ENCODE measurements around the gene PRR7.

The PRR7 gene

DNA sequence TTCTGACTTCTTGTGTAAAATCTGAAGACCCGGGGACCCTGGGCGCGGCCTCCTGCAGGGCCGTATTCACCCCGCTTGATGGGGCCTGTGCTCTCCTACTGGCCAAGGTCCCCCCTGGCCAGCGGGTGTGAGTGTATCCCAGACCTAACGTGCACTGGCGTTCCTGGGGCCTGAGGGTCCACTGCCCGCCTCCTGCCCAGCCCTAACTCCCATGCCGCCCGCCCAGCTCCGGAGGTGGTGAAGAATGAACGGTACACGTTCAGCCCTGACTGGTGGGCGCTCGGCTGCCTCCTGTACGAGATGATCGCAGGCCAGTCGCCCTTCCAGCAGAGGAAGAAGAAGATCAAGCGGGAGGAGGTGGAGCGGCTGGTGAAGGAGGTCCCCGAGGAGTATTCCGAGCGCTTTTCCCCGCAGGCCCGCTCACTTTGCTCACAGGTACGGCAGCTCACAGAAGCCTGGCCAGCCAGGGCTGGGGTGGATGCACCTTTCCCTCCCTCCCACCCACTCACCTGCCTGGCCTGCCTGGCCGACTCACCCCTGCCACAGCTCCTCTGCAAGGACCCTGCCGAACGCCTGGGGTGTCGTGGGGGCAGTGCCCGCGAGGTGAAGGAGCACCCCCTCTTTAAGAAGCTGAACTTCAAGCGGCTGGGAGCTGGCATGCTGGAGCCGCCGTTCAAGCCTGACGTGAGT lies 10.6 kb upstream of the PRR7 start:
- DNase-seq = no peak

DNA sequence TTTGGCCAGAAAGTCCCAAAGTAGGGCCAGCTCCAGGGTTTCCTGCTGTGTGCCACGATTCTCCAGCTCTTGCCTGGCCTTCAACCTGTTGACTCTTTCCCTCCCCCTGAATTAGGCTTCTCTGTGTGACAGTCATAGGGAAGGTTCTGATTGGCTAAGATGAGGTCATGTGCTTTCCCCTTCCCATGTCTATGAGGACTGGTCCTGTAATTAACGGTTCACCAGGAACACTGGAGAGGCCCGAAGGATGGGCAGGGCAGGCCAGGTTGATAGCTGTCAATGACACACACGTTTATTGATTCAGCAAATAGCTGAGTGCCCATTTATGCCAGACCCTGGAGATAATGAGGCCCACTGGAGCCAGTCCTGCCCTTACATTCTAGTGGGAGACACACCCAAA lies 9.0 kb upstream of the PRR7 start:
- DNase-seq = no peak

DNA sequence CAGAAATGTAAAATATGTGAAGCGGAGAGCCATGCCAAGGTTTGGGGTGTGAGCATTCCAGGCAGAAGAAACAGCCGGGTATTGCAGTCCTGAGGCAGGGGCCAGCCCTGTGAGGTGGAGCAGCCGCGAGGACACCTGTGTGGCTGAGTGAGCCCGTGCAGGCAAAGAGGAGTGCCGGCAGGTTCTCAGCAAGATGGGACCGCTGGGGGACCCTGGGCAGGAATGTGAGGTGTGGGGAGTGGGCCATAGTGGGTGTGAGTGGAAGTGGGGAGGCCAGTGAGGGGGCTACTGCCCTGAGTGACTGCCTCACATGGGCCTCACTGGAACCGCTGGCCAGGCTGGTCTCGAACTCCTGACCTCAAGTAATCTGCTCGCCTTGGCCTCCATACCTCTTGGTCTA lies 8.1 kb upstream of the PRR7 start:
- no peak for DNase-seq

GRCh38 chr5:177439518-177440053 lies 7.0 kb upstream of the PRR7 start:
- DNase-seq = no peak

GRCh38 chr5:177440211-177440989 lies 6.2 kb upstream of the PRR7 start:
- no peak for DNase-seq

DNA sequence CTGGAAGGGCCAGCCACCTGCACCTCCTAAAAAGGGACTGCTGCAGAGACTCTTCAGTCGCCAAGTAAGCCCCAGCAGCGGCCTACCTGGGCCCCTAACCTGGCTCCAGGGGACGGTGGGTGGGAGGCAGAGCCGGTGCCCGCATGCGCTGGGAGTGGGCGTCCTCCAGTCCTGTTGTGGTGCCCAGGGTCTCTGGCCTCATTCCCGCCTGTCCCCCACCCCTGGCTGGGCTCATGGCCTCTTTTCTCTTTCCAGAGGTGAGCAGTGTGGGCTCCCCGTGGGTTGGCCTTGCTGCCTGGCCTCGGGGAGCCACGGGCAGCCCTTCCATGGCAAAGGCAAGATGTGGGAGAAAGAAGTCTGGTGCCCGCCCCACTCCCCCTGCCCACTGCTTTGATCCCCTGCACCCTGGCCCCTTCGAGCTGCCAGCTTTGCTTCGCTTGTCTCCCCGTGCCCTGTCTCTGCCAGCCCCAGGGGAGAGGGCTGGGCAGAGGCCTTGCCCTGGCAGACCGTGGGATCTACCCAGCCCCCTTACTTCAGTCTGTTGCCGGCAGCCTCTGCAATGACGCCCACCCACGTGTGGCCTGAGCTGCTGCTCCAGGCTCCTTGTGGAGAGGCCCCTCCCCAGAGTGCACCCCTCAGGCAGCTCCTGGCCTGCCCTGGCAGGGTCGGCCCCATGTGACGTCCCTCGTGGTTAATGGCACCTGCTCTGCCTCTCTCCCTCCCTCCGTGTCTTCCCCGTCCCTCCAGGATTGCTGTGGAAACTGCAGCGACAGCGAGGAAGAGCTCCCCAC lies 5.4 kb upstream of the PRR7 start:
- no peak for DNase-seq

- DNase-seq = no peak
Measured at GRCh38 chr5:177442066-177442826, 4.4 kb upstream of the PRR7 start.

DNA sequence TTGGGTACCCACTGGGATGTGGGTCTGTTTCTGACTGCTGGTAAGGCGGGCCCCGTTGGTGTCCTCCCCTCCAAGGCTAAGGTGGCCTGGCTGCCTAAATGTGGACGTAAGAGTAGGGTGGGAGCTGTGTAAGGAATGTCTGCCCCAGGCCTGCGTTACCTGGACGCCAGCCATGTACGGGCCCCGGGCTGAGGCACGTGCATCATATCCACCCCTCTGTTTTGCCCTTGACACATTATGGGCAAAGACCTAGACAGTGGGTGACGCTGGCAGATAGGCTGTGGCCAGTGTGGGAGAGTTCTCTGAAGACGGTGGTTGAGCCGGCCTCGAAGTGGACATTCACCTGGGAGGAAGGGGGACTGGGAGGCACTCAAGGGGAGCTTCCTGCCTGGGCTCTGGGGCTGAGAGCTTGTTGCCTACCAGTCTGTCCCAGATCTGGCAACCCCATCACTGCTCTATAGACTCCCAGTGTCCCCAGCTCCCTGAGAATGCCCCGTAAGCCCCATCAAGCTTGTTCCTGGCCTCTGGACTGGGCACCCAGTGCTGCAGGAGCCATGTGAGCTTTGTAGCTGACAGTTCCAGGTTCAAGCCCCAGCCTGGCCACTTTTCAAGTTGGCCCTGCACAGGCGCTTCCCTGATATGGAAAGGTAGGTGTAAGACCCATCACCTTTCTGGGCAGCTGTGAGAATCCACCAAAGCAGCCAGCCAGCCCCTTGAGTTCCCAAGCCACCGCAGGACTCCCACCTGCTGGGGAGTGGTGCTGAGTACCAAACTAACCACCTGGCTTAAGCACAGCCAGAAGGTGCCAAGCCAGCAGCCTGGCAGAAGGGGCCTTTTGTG lies 3.2 kb upstream of the PRR7 start:
- no peak for DNase-seq

DNA sequence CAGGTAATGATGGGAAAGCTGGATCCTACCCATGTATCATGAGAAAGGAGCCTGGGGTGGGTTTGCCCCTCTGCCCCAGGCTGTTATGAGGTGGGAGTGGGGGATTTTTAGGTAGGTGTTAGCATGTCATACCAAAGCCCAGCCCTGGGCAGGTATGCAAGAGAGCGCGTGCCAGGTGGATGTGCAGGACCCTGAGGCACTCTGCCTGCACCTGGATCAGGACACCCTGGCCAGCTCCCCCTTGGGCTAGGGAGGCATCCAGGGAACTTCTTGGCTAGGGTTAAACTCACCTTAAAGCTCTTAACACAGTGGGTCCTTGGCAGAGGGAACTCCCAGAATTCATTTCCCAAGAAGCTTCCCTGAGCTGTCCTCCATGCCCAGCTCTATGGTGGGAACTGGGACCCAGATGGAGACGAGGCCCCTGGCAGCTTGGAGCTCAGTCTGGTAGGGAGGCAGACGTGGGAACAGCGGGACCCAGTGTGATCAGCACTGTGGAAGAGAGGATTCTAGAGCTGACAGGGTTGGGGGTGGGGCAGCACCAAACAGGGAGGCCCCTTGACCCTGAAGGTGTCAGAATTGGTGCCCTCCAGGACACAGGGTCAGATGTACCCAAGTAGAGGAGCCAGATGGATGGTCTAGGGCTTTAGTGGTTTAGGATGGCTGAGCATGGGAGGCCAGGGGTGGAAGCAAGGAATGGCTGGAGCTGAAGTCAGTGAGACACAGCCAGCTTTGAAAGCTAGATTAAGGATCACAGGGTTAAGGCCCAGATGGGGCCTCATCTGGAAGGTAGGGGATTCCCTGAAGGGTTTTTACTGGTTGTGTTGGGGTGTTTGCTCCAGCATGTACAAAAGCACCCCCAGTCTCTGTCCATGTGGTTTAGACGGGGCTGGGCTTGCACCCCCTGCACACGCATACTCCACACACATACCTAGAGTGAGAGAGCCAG lies 2.2 kb upstream of the PRR7 start:
- DNase-seq = no peak

- DNase-seq = no peak
Measured at GRCh38 chr5:177445052-177445916, 1.3 kb upstream of the PRR7 start.

DNA sequence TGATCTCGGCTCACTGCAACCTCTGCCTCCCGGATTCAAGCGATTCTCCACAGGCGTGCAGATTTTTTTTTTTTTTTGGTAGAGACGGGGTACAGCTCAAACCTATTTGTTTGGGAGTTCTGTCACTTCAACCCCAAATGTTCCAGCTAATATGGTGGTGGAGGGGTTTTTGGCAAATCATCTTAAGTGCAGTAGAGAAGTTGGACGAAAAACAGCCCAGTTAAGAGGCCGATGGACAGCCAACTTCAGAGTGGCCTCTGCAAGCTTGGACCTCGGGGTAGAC lies 756 bp upstream of the PRR7 start:
- no peak for DNase-seq

DNA sequence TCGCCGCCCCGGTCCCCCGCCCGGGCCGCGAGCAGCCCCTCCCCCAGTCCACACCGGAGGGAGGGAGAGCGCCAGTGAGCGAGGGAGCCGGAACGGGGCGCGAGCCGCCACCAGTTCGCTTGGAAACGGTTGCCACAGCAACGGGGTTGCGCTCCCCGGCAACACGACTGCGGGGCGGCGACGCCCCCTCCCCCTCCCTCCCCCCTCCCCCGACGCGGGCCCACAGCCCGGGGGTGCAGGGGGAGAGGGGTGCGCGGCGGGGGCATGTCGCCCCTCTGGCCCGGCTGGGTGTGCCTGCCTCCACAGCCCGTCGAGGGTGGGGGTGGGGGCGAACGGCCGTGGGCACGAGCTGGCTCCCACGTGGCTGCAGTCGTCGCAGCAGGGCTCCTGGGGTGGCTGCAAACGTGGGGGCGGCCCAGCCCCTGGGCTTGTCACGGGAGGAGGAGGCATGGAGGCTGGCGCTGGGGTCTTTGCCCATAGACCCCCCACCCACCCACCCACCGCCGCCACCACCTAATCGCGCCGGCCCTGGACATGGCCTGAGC lies 524 bp downstream of the PRR7 start:
- DNase-seq = peak; percentile 46

DNA sequence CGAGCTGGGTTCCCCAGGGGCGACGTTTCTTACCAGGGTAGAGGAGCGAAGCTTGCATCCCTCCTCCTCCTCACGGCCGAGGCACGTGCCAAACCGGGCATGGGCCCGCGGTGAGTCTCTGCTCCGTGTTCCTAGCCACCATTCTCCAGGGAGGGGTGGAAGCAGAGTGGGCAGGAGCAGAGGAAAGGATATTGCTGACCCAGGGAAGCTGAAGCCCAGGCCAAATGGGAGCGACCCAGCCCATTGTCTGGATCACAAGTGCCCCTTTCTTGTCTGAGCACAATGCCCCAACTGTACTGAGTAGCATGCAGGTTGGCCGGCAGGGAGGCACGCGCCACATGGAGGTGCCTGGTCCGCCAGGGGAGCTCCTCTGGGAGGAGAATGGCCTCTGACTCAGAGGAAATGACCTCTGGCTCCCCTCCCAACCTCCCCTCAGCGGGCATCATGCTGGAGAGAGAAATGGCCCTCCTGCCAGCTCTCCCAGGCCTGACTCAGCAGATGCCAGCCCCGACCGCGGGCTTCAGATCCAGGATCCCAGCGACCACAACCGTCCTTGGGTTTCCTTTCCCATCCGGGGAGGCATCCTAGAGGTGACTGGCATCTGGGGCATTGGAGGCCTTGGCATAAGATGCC lies 1.1 kb downstream of the PRR7 start:
- peak; percentile 81 for DNase-seq

DNA sequence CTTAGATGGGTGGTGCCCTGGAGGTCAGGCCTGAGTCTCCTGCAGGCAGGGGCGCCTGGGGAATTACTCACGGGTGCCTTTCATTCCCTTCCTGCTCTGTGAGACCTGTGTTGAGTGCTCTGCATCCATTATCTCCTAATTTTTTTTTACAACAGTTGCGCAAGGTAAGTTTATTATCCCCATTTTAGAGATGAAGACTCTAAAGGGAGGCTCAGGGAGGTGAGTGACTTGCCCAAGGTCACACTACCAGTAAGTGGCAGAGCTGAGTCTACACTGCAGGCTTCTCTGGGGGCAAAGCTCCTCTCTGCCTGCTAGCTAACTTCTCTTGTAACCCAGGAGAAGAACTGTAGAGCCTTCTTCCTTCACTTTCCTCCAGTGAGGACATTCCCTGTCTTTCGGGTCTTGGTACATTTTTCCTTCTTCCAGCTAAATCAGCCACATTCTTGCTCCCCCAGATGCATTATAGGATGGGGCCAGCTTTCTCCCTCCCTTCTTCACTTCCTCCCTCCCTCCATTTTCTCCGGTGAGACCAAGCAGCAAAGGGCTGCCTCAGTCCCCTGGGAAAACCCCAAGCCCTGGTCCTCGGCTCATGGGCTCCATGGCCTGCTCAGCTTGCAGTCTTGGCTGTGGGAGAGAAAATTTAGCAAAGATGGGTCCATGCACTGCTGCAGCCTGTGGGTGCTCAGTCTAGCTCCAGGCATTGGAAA lies 1.8 kb downstream of the PRR7 start:
- no peak for DNase-seq

DNA sequence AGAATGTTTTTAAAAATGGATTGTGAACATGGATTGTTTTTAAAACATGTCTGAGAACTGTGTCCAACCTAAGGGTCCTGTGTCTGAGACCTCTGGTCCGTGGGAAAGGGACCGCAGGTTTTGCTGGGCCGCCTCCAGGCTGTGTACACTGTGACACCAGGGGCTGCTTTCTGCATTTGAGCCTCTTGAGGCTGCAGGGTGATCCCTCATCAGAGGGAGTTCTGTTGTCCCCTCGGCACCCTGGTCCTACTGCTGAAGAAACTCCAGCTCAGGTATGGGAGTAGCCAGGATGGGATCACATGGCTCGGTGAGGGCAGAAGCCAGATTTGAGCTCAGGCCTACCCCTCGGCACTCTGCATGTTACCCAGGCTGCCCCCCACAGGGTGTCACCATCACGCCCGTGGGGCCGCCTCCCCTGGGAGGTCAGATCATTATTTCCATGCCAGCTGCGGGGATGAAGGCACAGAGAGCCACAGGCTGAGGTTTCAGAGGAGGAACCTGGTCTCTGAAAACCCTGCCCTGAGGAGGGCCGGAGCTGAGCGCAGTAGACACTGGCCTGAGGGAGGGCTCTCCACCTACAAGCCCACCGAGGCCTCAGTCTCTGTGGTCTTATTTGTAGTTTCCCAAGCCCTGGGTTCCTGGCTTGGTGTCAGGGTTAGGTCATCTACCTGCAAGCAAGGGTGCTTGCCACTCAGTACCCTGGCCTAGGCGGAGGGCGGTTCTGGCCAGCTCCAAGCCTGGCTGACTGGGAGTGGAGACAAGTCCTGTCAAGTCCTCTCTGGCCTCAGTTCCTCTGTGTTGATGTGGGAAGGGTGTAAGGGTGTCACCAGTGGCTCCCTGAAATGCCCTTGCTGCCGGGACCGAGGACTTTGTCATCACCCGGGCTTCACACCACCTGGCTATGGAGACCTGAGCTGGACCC lies 2.8 kb downstream of the PRR7 start:
- no peak for DNase-seq

GRCh38 chr5:177450667-177451424 lies 4.2 kb downstream of the PRR7 start:
- no peak for DNase-seq

All from fibroblast of skin of back (primary cell).